ENCODE measurements around the gene HINT3. TPM values are rescaled to one million over a fixed set of nuclear protein-coding genes. Genes with fewer than 3 reads are reported as not detected.
"Not testable (repeated sequence)": the region's sequence is repeated elsewhere in the genome, so short reads cannot be mapped to it uniquely, and the experiment has no call there.

HINT3 gene
- total RNA-seq, 1 donor from 2014 or later: 34.8 TPM

- DNase-seq (ENCODE audit: missing footprints): no peak
- no peak for ATAC-seq
- intact Hi-C loops (cut with DNase I): no loop called here
Measured at GRCh38 chr6:125932451-125932795, 24.1 kb upstream of the HINT3 start.

DNA sequence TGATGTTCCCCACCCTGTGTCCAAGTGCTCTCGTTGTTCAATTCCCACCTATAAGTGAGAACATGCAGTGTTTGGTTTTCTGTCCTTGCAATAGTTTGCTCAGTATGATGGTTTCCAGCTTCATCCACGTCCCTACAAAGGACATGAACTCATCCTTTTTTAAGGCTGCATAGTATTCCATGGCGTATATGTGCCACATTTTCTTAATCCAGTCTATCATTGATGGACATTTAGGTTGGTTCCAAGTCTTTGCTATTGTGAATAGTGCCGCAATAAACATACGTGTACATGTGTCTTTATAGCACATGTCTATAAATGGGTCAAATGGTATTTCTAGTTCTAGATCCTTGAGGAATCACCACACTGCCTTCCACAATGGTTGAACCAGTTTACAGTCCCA, 21.1 kb upstream of the HINT3 start:
- DNase-seq (ENCODE audit: missing footprints); intact Hi-C loops (cut with DNase I); ATAC-seq: not testable (repeated sequence)

- ATAC-seq: no peak
- intact Hi-C loops (cut with DNase I): no loop called here
- no peak for DNase-seq (ENCODE audit: missing footprints)
Measured at GRCh38 chr6:125939026-125939425, 17.5 kb upstream of the HINT3 start.

DNA sequence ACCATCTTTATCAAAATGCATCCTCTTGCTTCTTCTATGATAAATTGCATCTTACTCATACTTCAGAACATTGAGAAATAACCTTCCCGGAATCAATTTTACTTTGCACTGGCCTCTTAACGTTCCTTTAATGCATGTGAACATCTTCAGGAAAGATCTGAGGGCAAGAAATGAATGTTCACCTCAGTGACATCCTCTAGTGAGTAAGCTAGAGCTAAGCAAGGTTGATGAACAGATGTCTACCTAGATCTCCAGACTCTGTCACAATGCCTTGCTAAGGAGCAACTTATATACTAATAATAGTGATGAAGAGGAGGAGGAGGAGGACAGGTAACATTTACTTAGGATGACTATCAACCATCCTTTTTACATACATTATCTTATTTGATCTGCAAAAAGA, 16.8 kb upstream of the HINT3 start:
- ATAC-seq (no peak), DNase-seq (ENCODE audit: missing footprints) (no peak)
- intact Hi-C loops (cut with DNase I): no loop called here

- intact Hi-C loops (cut with DNase I): no loop called here
- no peak for DNase-seq (ENCODE audit: missing footprints)
- ATAC-seq: no peak
Measured at GRCh38 chr6:125940247-125941041, 16.1 kb upstream of the HINT3 start.

- intact Hi-C loops (cut with DNase I): no loop called here
- ATAC-seq (no peak), DNase-seq (ENCODE audit: missing footprints) (no peak)
Measured at GRCh38 chr6:125942672-125943527, 13.7 kb upstream of the HINT3 start.

GRCh38 chr6:125943528-125944433, 12.8 kb upstream of the HINT3 start:
- intact Hi-C loops (cut with DNase I): no loop called here
- ATAC-seq (no peak), DNase-seq (ENCODE audit: missing footprints) (no peak)

DNA sequence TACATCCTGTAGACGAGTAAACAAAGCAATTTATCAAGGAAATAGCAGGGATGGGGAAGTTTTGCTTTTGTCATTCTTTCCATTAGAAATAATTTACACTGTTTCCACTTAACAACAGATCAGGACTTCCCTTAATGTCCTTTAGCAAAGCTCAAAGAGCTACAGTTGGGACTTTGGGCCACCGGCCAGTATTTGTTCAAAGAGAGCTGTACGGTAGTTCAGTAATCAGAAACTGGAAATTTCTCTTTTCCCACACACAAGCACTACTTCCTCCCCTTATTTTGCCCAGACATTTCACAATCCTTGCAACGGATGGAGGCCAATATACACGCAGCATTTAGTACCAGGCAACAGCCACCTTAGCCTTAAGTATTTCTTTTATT, 12.1 kb upstream of the HINT3 start:
- ATAC-seq (peak; percentile 83), DNase-seq (ENCODE audit: missing footprints) (no peak)
- intact Hi-C loops (cut with DNase I): no loop called here

- DNase-seq (ENCODE audit: missing footprints) (no peak), ATAC-seq (no peak)
- intact Hi-C loops (cut with DNase I): no loop called here
Measured at GRCh38 chr6:125944896-125945295, 11.7 kb upstream of the HINT3 start.

DNA sequence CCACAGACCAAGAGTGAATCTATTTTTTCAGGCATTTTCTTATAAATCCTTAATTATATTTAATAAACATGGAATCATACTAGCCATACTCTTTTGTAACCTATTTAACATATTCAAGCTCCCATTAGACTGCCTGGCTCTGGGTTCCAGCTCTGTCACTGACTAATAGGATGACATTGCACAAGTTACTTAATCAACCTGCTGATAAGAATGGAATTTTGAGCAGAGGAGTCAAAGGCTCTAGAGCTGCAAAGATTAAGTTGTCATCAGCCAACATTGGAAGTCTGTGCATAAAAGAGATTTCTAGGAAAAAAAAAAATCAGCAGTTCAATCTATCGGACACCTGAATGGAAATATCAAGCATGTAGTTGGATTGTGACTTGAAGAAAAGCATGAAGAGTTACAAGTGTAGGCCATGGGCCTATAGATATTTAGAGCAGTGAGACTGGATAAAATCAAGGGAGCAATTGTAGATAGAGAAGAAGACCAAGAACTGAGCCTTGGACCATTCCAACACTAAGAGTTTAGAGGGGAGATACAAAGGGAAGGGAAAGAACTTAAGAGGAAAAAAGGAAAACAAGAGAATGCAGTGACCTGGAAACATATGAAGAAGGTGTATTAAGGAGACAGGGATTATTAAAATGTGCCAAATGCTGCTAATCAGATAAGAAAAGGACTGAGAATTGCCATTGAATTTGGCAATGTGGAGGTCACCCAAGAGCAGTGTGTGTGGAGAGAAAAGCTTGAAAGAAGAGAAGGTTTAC, 11.0 kb upstream of the HINT3 start:
- intact Hi-C loops (cut with DNase I): no loop called here
- peak; percentile 66 for ATAC-seq
- DNase-seq (ENCODE audit: missing footprints): no peak

DNA sequence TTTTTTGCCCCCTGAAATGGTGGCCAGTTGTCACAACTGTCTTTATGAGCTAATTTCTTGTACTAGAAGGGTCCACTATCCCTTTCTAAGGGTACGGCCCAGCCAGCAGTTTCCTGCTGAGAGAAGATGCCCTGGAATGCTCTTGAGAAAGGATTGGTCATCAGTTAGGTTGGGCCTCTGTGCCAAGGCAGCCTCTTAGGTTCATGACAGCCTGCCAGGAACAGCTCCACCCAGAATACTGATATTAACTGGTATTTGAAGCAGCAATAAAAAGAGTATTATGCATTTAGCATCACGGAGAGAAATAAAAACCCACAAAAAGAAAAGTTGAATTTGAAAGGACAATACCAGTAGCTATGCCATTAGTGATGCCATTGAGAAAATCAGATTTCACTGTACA, 9.0 kb upstream of the HINT3 start:
- ATAC-seq (no peak), DNase-seq (ENCODE audit: missing footprints) (no peak)
- intact Hi-C loops (cut with DNase I): no loop called here

DNA sequence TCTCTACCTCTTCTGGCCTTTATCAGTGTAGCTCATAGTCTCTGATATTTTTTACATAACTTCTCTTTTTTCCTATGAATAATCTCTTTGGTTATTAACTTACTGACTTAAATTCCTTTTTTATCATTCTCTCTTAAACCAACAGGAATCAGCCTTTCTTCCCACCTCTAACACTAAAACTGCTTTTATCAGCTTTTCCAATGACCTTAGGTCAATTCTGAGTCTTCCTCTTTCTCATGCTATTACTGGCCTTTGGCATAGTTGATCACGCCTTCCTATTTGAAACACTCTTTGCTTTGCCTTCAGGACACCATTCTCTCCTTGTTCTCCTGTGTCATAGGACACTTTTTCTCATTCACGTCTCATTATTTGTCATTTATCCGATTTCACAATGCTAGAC, 8.1 kb upstream of the HINT3 start:
- ATAC-seq (no peak), DNase-seq (ENCODE audit: missing footprints) (no peak)
- intact Hi-C loops (cut with DNase I): no loop called here

- intact Hi-C loops (cut with DNase I): no loop called here
- no peak for DNase-seq (ENCODE audit: missing footprints)
- no peak for ATAC-seq
Measured at GRCh38 chr6:125949069-125949468, 7.5 kb upstream of the HINT3 start.

DNA sequence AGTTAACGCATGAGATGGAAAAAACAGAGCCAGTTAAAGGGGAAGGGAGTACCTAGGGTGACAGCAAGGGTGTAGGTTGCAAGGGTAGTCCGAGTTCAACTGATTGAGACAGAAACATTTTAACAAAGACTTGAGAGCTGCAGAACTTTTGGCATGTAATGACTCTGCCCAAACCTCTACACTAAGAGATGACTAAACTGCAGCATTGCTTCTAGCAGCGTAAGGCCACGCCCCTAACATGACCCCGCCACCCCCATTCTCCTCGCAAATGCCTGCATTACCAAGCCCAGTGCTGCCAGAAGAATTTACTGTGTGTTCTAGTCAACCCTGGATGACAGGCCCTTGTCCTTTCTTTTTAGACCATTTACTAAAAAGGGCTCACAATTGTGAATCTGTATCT, 6.3 kb upstream of the HINT3 start:
- intact Hi-C loops (cut with DNase I): no loop called here

DNA sequence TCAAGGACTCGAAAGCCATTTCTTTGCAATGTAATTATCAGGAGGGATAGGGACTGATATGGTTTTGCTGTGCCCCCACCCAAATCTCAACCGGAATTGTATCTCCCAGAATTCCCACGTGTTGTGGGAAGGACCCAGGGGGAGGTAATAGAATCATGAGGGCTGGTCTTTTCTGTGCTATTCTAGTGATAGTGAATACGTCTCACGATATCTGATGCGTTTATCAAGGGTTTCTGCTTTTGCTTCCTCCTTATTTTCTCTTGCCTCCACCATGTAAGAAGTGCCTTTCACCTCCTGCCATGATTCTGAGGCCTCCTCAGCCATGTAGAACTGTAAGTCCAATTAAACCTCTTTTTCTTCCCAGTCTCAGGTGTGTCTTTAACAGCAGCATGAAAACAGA, 5.9 kb upstream of the HINT3 start:
- DNase-seq (ENCODE audit: missing footprints); ATAC-seq; intact Hi-C loops (cut with DNase I): not testable (repeated sequence)

More for the DNA sequence above, 6.3 kb upstream of the HINT3 start:
- ATAC-seq: no peak
- DNase-seq (ENCODE audit: missing footprints): no peak

- ATAC-seq (no peak), DNase-seq (ENCODE audit: missing footprints) (no peak)
- intact Hi-C loops (cut with DNase I): no loop called here
Measured at GRCh38 chr6:125951323-125951722, 5.2 kb upstream of the HINT3 start.

GRCh38 chr6:125952764-125953501, 3.6 kb upstream of the HINT3 start:
- intact Hi-C loops (cut with DNase I): no loop called here
- ATAC-seq: no peak
- DNase-seq (ENCODE audit: missing footprints): no peak

GRCh38 chr6:125953502-125953875, 3.1 kb upstream of the HINT3 start:
- DNase-seq (ENCODE audit: missing footprints) (no peak), ATAC-seq (no peak)
- intact Hi-C loops (cut with DNase I): no loop called here
